IPS-15b (cell line): ENCODE results near the gene CHCHD3.

Source experiments
- H3K27me3 ChIP-seq: one replicate; pipeline ENCODE4 v1.6.1; 2013; ENCODE audit warnings: low read length; ENCODE audit not compliant: control insufficient read depth, insufficient read depth
- H3K36me3 ChIP-seq: one replicate; pipeline ENCODE4 v1.6.1; 2013; ENCODE audit warnings: low read length; ENCODE audit not compliant: control insufficient read depth, insufficient read depth
- H3K4me1 ChIP-seq: one replicate; pipeline ENCODE4 v1.6.1; 2013; ENCODE audit warnings: mild to moderate bottlenecking, low read length; ENCODE audit not compliant: control insufficient read depth, insufficient read depth
- H3K4me3 ChIP-seq: one replicate; pipeline ENCODE4 v1.5.1; 2013; ENCODE audit warnings: low read depth, low read length
- H3K9ac ChIP-seq: one replicate; pipeline ENCODE4 v1.6.1; 2013; ENCODE audit warnings: low read depth, mild to moderate bottlenecking, low read length
- H3K9me3 ChIP-seq: one replicate; pipeline ENCODE4 v1.6.1; 2013; ENCODE audit warnings: mild to moderate bottlenecking, low read length; ENCODE audit not compliant: control insufficient read depth, insufficient read depth

Gene CHCHD3

DNA sequence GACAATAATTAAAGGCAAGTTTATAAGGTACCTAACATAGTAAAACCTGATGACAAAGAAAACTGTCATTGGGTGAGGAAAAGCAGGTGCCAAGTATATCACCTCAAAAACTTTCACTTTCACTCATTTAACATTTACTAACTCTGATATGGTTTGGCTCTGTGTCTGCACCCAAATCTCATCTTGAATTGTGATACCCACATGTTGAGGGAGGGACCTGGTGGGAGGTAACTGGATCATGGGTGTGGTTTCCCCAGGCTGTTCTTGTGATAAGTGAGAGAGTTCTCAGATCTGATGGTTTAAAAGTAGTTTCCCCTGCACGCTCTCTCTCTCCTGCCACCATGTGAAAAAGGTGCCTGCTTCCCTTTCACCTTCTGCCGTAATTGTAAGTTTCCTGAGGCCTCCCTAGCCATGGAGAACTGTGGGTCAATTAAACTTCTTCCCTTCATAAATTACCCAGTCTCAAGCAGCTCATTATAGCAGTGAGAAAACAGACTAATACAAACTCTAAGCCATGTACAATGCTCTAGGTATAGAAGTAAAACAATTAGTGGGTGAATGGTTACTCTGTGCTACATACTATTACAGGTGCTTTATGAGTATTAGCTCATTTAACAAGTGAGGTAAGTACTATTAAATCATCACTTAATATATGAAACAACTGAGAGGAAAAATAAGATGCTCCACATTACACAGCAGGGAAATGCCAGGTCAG is 199.0 kb downstream of the CHCHD3 start:
- H3K4me1 ChIP-seq = peaks cover 17% of the 10 kb centered on the region
- no peaks in the 10 kb centered on the region for H3K9me3 ChIP-seq
- H3K36me3 ChIP-seq = no peaks in the 10 kb centered on the region
- H3K9ac ChIP-seq = no peak overlapping the region
- no peak overlapping the region for H3K4me3 ChIP-seq
- H3K27me3 ChIP-seq = no peaks in the 10 kb centered on the region

DNA sequence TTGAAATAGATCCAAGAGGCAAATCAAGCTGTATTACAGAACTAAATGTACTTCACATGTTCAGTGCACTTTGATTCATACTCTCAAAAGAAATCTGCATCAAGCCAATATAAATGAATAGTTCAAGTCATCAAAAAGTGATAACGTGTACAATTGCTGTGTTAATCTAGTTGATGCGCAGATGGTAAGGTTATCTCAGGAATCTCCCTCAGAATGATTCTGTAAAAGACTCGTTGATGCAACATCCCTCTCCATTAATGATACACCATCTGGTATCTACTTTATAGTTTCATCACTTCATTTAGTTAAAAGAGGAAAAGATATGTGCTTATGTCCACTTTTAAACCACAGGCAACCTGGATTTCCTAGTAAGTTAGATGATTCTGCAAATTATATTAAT is 200.6 kb downstream of the CHCHD3 start:
- H3K27me3 ChIP-seq = no peaks in the 10 kb centered on the region
- no peak overlapping the region for H3K9ac ChIP-seq
- no peaks in the 10 kb centered on the region for H3K36me3 ChIP-seq
- H3K4me3 ChIP-seq = no peak overlapping the region
- H3K9me3 ChIP-seq = no peaks in the 10 kb centered on the region
- H3K4me1 ChIP-seq = peaks cover 20% of the 10 kb centered on the region

GRCh38 chr7:132879579-132879978 is 202.3 kb downstream of the CHCHD3 start:
- Histone ChIP-seq H3K36me3 (no peaks in the 10 kb centered on the region), H3K9ac (no peak overlapping the region), H3K4me1 (peaks cover 20% of the 10 kb centered on the region), H3K9me3 (no peaks in the 10 kb centered on the region), H3K27me3 (no peaks in the 10 kb centered on the region), H3K4me3 (no peak overlapping the region)

- no peak overlapping the region for H3K9ac ChIP-seq
- no peak overlapping the region for H3K4me3 ChIP-seq
- no peaks in the 10 kb centered on the region for H3K36me3 ChIP-seq
- no peaks in the 10 kb centered on the region for H3K27me3 ChIP-seq
- peaks cover 20% of the 10 kb centered on the region for H3K4me1 ChIP-seq
- H3K9me3 ChIP-seq = no peaks in the 10 kb centered on the region
Observed at GRCh38 chr7:132878204-132878919, 203.5 kb downstream of the CHCHD3 start.

DNA sequence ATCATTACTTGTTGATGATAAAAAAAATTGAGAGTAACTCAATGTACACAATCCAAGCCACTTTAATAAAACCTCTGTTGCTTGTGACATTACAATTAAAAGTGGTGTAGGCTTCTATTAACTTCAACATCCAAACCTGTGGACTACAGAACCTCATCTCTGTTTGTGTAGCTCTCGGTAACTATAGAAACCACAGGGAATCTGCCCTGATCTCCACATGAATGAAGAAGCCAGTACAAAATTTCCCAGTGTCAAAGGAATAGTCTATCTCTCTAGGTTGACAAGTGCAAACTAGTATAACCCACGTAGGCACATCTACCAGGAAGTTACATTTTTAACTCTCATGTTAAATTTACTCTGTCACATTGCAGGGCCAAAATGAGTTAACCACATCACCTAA is 204.3 kb downstream of the CHCHD3 start:
- no peaks in the 10 kb centered on the region for H3K9me3 ChIP-seq
- no peaks in the 10 kb centered on the region for H3K36me3 ChIP-seq
- peaks cover 20% of the 10 kb centered on the region for H3K4me1 ChIP-seq
- H3K4me3 ChIP-seq = no peak overlapping the region
- no peak overlapping the region for H3K9ac ChIP-seq
- no peaks in the 10 kb centered on the region for H3K27me3 ChIP-seq

DNA sequence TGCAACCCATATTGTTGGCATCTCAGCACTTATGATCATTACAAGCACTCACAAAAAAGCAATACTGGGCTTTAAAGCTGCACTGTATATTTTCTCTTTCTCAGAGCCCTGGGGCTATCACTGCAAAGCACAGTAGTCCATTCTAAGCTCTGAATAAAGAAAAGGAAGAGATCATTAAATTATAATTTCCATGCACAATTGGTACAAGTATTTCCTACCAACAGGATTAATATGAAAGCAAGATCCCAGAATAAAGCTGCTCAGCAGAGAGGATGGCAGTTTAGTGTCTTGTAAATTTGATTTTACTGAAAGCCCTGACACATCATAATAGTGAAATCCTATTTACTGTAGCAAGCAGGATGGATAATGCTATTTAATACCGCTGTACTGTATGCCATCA is 205.3 kb downstream of the CHCHD3 start:
- Histone ChIP-seq H3K36me3 (no peaks in the 10 kb centered on the region), H3K4me1 (peaks cover 20% of the 10 kb centered on the region), H3K4me3 (no peak overlapping the region), H3K9me3 (no peaks in the 10 kb centered on the region), H3K27me3 (no peaks in the 10 kb centered on the region), H3K9ac (no peak overlapping the region)

- Histone ChIP-seq H3K4me3 (no peak overlapping the region), H3K9ac (no peak overlapping the region), H3K9me3 (no peaks in the 10 kb centered on the region), H3K36me3 (no peaks in the 10 kb centered on the region), H3K4me1 (no peaks in the 10 kb centered on the region), H3K27me3 (no peaks in the 10 kb centered on the region)
Observed at GRCh38 chr7:132872034-132872433, 209.9 kb downstream of the CHCHD3 start.

GRCh38 chr7:132871419-132871818 is 210.5 kb downstream of the CHCHD3 start:
- Histone ChIP-seq H3K9me3 (no peaks in the 10 kb centered on the region), H3K36me3 (no peaks in the 10 kb centered on the region), H3K4me3 (no peak overlapping the region), H3K27me3 (no peaks in the 10 kb centered on the region), H3K9ac (no peak overlapping the region), H3K4me1 (no peaks in the 10 kb centered on the region)

DNA sequence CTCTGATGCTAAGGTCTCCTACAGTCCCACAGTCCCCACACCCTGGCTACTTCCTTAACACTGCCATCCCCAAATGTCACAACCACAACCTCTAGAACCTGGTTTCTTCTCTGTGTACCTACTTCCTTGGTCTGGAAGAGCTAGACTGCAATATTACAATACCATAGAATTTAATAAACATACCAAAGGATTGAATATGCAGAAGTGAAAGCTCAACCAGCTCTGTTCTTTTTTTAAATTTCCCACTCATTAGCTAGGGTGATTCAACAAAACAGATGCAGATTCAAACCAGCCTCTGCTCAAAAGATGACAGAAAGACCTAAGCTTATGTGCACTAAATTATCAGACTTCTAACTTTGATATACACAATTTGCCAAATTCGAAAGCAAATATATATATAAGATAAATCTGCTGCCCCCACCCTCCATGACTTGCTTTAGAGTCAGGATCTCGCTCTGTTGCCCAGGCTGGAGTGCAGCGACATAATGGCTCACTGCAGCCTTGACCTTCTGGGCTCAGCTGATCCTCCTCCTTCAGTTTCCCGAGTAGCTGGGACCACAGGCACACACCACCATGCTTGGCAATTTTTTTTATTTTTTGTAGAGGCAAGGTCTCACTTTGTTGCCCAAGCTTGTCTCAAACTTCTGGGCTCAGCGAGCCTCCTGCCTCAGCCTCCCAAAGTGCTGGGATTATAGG is 212.6 kb downstream of the CHCHD3 start:
- Histone ChIP-seq H3K4me1 (no peaks in the 10 kb centered on the region), H3K27me3 (no peaks in the 10 kb centered on the region), H3K9ac (no peak overlapping the region), H3K9me3 (no peaks in the 10 kb centered on the region), H3K36me3 (no peaks in the 10 kb centered on the region), H3K4me3 (no peak overlapping the region)

GRCh38 chr7:132866551-132866950 is 215.3 kb downstream of the CHCHD3 start:
- H3K27me3 ChIP-seq = no peaks in the 10 kb centered on the region
- no peaks in the 10 kb centered on the region for H3K36me3 ChIP-seq
- H3K9me3 ChIP-seq = no peaks in the 10 kb centered on the region
- H3K4me1 ChIP-seq = no peaks in the 10 kb centered on the region
- H3K9ac ChIP-seq = no peak overlapping the region
- no peak overlapping the region for H3K4me3 ChIP-seq

GRCh38 chr7:132866144-132866531 is 215.8 kb downstream of the CHCHD3 start:
- Histone ChIP-seq H3K4me1 (no peaks in the 10 kb centered on the region), H3K27me3 (no peaks in the 10 kb centered on the region), H3K9ac (no peak overlapping the region), H3K4me3 (no peak overlapping the region), H3K36me3 (no peaks in the 10 kb centered on the region), H3K9me3 (no peaks in the 10 kb centered on the region)
